ENCODE measurements around the gene SLC23A1.
"Not testable (repeated sequence)": the region's sequence is repeated elsewhere in the genome, so short reads cannot be mapped to it uniquely, and the experiment has no call there.

SLC23A1 gene

GRCh38 chr5:139345442-139345841, 37.7 kb downstream of the SLC23A1 start:
- not testable (repeated sequence) for H3K4me3 ChIP-seq (ENCODE audit: low read depth, low read length, poor library complexity, severe bottlenecking); H3F3A ChIP-seq (ENCODE audit: insufficient read depth, low read length); H3K9ac ChIP-seq (ENCODE audit: low read length); H3K27ac ChIP-seq (ENCODE audit: low read depth, low read length, poor library complexity, severe bottlenecking); H3K4me2 ChIP-seq (ENCODE audit: low read length); H3K9me3 ChIP-seq (ENCODE audit: low read length); H3K9me2 ChIP-seq (ENCODE audit: low read depth, low read length); H3K27me3 ChIP-seq (ENCODE audit: insufficient read depth, low read length); H4K20me1 ChIP-seq (ENCODE audit: insufficient read depth, low read length); H2AFZ ChIP-seq (ENCODE audit: low read length)
- Histone ChIP-seq H3K36me3 (ENCODE audit: insufficient read depth, low read length) (peaks cover 23% of the 10 kb centered on the region), H3K4me1 (ENCODE audit: insufficient read depth, low read length, severe bottlenecking) (peaks cover 35% of the 10 kb centered on the region), H3K79me2 (ENCODE audit: insufficient read depth, low read length) (peaks cover 81% of the 10 kb centered on the region)

GRCh38 chr5:139344177-139344576, 38.9 kb downstream of the SLC23A1 start:
- no peak overlapping the region for H3K4me3 ChIP-seq (ENCODE audit: low read depth, low read length, poor library complexity, severe bottlenecking)
- H3K4me1 ChIP-seq (ENCODE audit: insufficient read depth, low read length, severe bottlenecking): peaks cover 40% of the 10 kb centered on the region
- no peak for TF ChIP-seq CTCF (IDR thresholded peaks at IDR 0.05; ENCODE audit: low read length)
- TF ChIP-seq EZH2 (IDR thresholded peaks at IDR 0.05; ENCODE audit: borderline replicate concordance, low read length): no peak
- no peak overlapping the region for H2AFZ ChIP-seq (ENCODE audit: low read length)
- no peaks in the 10 kb centered on the region; the same call in 1 of the 2 replicates for H4K20me1 ChIP-seq (ENCODE audit: insufficient read depth, low read length)
- H3K27me3 ChIP-seq (ENCODE audit: insufficient read depth, low read length): no peaks in the 10 kb centered on the region
- H3K79me2 ChIP-seq (ENCODE audit: insufficient read depth, low read length): peaks cover 68% of the 10 kb centered on the region
- H3K9me2 ChIP-seq (ENCODE audit: low read depth, low read length): no peaks in the 10 kb centered on the region
- H3K9me3 ChIP-seq (ENCODE audit: low read length): no peaks in the 10 kb centered on the region
- no peak overlapping the region for H3K27ac ChIP-seq (ENCODE audit: low read depth, low read length, poor library complexity, severe bottlenecking)
- H3K4me2 ChIP-seq (ENCODE audit: low read length): peak overlapping the region; percentile 94; the same call in 1 of the 2 replicates
- 0 out of 2 replicates have a peak, but pooled peaks cover 3% of the 10 kb centered on the region for H3F3A ChIP-seq (ENCODE audit: insufficient read depth, low read length)
- peaks cover 23% of the 10 kb centered on the region for H3K36me3 ChIP-seq (ENCODE audit: insufficient read depth, low read length)
- no peak overlapping the region for H3K9ac ChIP-seq (ENCODE audit: low read length)

GRCh38 chr5:139343476-139343875, 39.6 kb downstream of the SLC23A1 start:
- H3K27ac ChIP-seq (ENCODE audit: low read depth, low read length, poor library complexity, severe bottlenecking): peak overlapping the region; percentile 91
- peak overlapping the region; percentile 94 for H3K4me2 ChIP-seq (ENCODE audit: low read length)
- peaks cover 23% of the 10 kb centered on the region for H3K36me3 ChIP-seq (ENCODE audit: insufficient read depth, low read length)
- no peaks in the 10 kb centered on the region for H3K9me2 ChIP-seq (ENCODE audit: low read depth, low read length)
- 0 out of 2 replicates have a peak, but pooled peaks cover 9% of the 10 kb centered on the region for H3F3A ChIP-seq (ENCODE audit: insufficient read depth, low read length)
- no peak overlapping the region for H2AFZ ChIP-seq (ENCODE audit: low read length)
- peaks cover 61% of the 10 kb centered on the region for H3K79me2 ChIP-seq (ENCODE audit: insufficient read depth, low read length)
- H3K9me3 ChIP-seq (ENCODE audit: low read length): no peaks in the 10 kb centered on the region
- H3K4me3 ChIP-seq (ENCODE audit: low read depth, low read length, poor library complexity, severe bottlenecking): peak overlapping the region; percentile 89
- no peaks in the 10 kb centered on the region for H3K27me3 ChIP-seq (ENCODE audit: insufficient read depth, low read length)
- H4K20me1 ChIP-seq (ENCODE audit: insufficient read depth, low read length): no peaks in the 10 kb centered on the region; the same call in 1 of the 2 replicates
- H3K9ac ChIP-seq (ENCODE audit: low read length): peak overlapping the region; percentile 86
- H3K4me1 ChIP-seq (ENCODE audit: insufficient read depth, low read length, severe bottlenecking): peaks cover 40% of the 10 kb centered on the region
- TF ChIP-seq CTCF (IDR thresholded peaks at IDR 0.05; ENCODE audit: low read length) (no peak), EZH2 (IDR thresholded peaks at IDR 0.05; ENCODE audit: borderline replicate concordance, low read length) (no peak)

DNA sequence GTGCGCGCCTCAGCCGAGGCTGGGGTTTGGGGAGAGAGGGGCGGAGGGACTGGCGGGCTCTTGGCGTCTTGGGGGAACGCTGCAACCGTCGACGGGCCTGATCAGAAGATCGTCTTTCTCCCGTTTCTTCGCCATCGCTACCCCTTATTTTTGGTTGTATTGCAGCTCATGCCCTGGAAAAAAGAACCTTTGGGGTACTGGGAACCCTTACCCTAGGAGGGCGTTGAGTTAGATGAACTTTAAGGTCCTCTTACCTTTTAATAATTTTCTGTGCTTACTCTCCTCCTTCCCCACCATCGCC, 40.7 kb downstream of the SLC23A1 start:
- H3K36me3 ChIP-seq (ENCODE audit: insufficient read depth, low read length): peaks cover 23% of the 10 kb centered on the region

More for the DNA sequence above, 40.7 kb downstream of the SLC23A1 start:
- Histone ChIP-seq H3K27ac (ENCODE audit: low read depth, low read length, poor library complexity, severe bottlenecking) (peak overlapping the region; percentile 91), H3K4me1 (ENCODE audit: insufficient read depth, low read length, severe bottlenecking) (peaks cover 40% of the 10 kb centered on the region), H4K20me1 (ENCODE audit: insufficient read depth, low read length) (no peaks in the 10 kb centered on the region; the same call in 1 of the 2 replicates), H2AFZ (ENCODE audit: low read length) (no peak overlapping the region), H3K27me3 (ENCODE audit: insufficient read depth, low read length) (no peaks in the 10 kb centered on the region), H3K4me3 (ENCODE audit: low read depth, low read length, poor library complexity, severe bottlenecking) (peak overlapping the region; percentile 89), H3K9me3 (ENCODE audit: low read length) (no peaks in the 10 kb centered on the region), H3K79me2 (ENCODE audit: insufficient read depth, low read length) (peaks cover 50% of the 10 kb centered on the region), H3K4me2 (ENCODE audit: low read length) (peak overlapping the region; percentile 94), H3F3A (ENCODE audit: insufficient read depth, low read length) (0 out of 2 replicates have a peak, but pooled peaks cover 9% of the 10 kb centered on the region), H3K9me2 (ENCODE audit: low read depth, low read length) (no peaks in the 10 kb centered on the region), H3K9ac (ENCODE audit: low read length) (peak overlapping the region; percentile 86)
- no peak for TF ChIP-seq CTCF (IDR thresholded peaks at IDR 0.05; ENCODE audit: low read length)
- TF ChIP-seq EZH2 (IDR thresholded peaks at IDR 0.05; ENCODE audit: borderline replicate concordance, low read length): no peak
